SU-DHL-6 (cell line): ENCODE measurements around the gene STAM2.

Source experiments
- H2AFZ ChIP-seq: fragments of 200-600 bp; sonication (generic); 2 replicates; pipeline ENCODE4 v1.6.1; 2014; ENCODE audit warnings: low read depth, mild to moderate bottlenecking, moderate library complexity, mixed read lengths, antibody characterized with exemption, low read length; ENCODE audit not compliant: severe bottlenecking
- H3F3A ChIP-seq: fragments of 200-600 bp; shearing (Covaris generic); 2 replicates; pipeline ENCODE4 v1.6.0; 2016; ENCODE audit warnings: antibody characterized with exemption, mild to moderate bottlenecking; ENCODE audit not compliant: insufficient read depth
- H3K27ac ChIP-seq: fragments of 200-600 bp; sonication (generic); 2 replicates; pipeline ENCODE4 v1.5.1; 2016; ENCODE audit warnings: low read depth, mild to moderate bottlenecking, low read length, moderate library complexity, mixed read lengths
- H3K27me3 ChIP-seq: fragments of 200-600 bp; sonication (generic), shearing (Covaris generic); 2 replicates; pipeline ENCODE4 v1.6.0; 2014; ENCODE audit warnings: mild to moderate bottlenecking, low read length
- H3K36me3 ChIP-seq: fragments of 200-600 bp; sonication (generic); 2 replicates; pipeline ENCODE4 v1.6.1; 2014; ENCODE audit warnings: mild to moderate bottlenecking, low read length, mixed read lengths
- H3K4me2 ChIP-seq: fragments of 300-600, 200-600 bp; shearing (Covaris generic), sonication (generic); 2 replicates; pipeline ENCODE4 v1.6.0; 2014; ENCODE audit warnings: low read length, low read depth, mild to moderate bottlenecking; ENCODE audit not compliant: poor library complexity, severe bottlenecking
- H3K4me3 ChIP-seq: fragments of 200-600 bp; sonication (generic); 2 replicates; pipeline ENCODE4 v1.5.1; 2014; ENCODE audit warnings: antibody characterized with exemption, low read length, mild to moderate bottlenecking, mixed read lengths; ENCODE audit not compliant: insufficient read depth, poor library complexity, severe bottlenecking
- H3K79me2 ChIP-seq: fragments of 200-600 bp; sonication (generic); 2 replicates; pipeline ENCODE4 v1.6.1; 2014; ENCODE audit warnings: mild to moderate bottlenecking, low read length, moderate library complexity; ENCODE audit not compliant: insufficient read depth
- H3K9ac ChIP-seq: fragments of 200-600 bp; sonication (generic); 2 replicates; pipeline ENCODE4 v1.7.0; 2014; ENCODE audit warnings: mild to moderate bottlenecking, low read length
- H3K9me2 ChIP-seq: fragments of 200-600 bp; sonication (generic); replicated peaks from 2 replicates; pipeline ENCODE4 v1.6.1; 2014; ENCODE audit warnings: low read length; ENCODE audit not compliant: insufficient read depth
- H3K9me3 ChIP-seq: fragments of 200-600 bp; sonication (generic); 2 replicates; pipeline ENCODE4 v1.6.1; 2014; ENCODE audit warnings: low read length, mixed read lengths; ENCODE audit not compliant: insufficient read depth
- H4K20me1 ChIP-seq: fragments of 200-600 bp; sonication (generic); 2 replicates; pipeline ENCODE4 v1.6.1; 2014; ENCODE audit warnings: low read depth, mild to moderate bottlenecking, antibody characterized with exemption, low read length, moderate library complexity, mixed read lengths
- CTCF ChIP-seq: fragments of 200-600 bp; sonication (generic); IDR thresholded peaks from one replicate; pipeline ENCODE4 v1.5.1; 2017; ENCODE audit warnings: antibody characterized with exemption, mild to moderate bottlenecking, low read length, moderate library complexity; ENCODE audit not compliant: insufficient read depth, poor library complexity, severe bottlenecking
- EZH2phosphoT487 ChIP-seq: fragments of 200-600 bp; sonication (generic), shearing (Covaris generic); conservative IDR thresholded peaks from 2 replicates; pipeline ENCODE4 v1.6.1; 2018; ENCODE audit warnings: mild to moderate bottlenecking, antibody characterized with exemption, low read length, moderate library complexity, mixed read lengths

Gene STAM2

DNA sequence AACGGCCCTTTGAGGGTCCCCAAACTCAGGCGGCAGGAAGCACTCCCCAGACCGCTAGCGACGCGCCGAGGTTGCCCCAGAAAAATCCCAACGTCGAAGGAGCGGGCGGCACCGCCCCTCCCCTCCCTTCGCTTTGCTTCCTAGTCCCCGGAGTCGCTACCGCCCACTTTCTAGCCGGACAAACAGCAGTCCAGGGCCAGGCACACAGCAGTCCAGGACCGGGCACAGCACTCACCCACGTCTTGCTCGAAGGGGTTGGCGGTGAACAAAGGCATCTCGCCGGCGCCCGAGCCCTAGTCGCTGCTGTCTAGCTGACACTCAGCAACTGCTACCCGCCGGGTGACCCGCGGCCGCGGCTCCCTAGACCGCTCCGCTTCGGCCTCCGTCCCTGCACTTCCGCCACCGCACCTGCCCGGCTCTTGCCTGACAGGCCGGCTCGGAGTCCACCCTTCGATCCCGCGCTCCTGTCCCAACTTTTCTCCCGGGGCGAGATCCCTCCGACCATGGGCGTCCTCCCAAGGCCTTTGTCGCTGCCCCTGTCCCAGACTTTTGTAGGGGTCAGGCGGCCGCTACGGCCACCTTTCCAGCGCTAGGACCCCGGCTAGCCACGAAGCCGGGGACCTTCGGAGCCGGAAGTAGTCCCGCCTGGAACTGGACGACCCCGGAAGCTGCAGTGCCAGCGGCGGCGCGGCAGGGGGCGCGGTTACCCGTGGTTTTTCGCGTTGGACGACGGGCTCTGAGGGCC, at the start of gene STAM2:
STAM2 (minus strand) TSS at position 396 of the 745 bp plus-strand sequence; CDS start at position 275, 121 bp downstream.
- peaks cover 5% of the 10 kb centered on the region; the same call in 1 of the 2 replicates for H3F3A ChIP-seq
- H3K27me3 ChIP-seq: no peaks in the 10 kb centered on the region
- no peak for TF ChIP-seq EZH2phosphoT487
- peak; percentile 90 for TF ChIP-seq CTCF
- no peaks in the 10 kb centered on the region for H4K20me1 ChIP-seq
- H3K9me2 ChIP-seq: no peaks in the 10 kb centered on the region
- H3K9me3 ChIP-seq: no peaks in the 10 kb centered on the region
- H3K79me2 ChIP-seq: peaks cover 46% of the 10 kb centered on the region
- peak within 1 kb of the TSS; percentile 74 for H3K4me3 ChIP-seq
- H2AFZ ChIP-seq: peak within 1 kb of the TSS; percentile 100
- H3K27ac ChIP-seq: peak within 1 kb of the TSS; percentile 72
- no peaks in the 10 kb centered on the region for H3K36me3 ChIP-seq
- peak within 1 kb of the TSS; percentile 90 for H3K4me2 ChIP-seq
- H3K9ac ChIP-seq: peak within 1 kb of the TSS; percentile 81

- TF ChIP-seq CTCF (no peak), EZH2phosphoT487 (no peak)
- H3K9me2 ChIP-seq: no peaks in the 10 kb centered on the region; the same call in 1 of the 2 replicates
- no peak overlapping the region for H3K4me3 ChIP-seq
- H3K36me3 ChIP-seq: no peaks in the 10 kb centered on the region
- no peak overlapping the region for H3K9ac ChIP-seq
- H3K27ac ChIP-seq: no peak overlapping the region
- no peak overlapping the region for H2AFZ ChIP-seq
- no peaks in the 10 kb centered on the region for H3K9me3 ChIP-seq
- H3K79me2 ChIP-seq: no peaks in the 10 kb centered on the region
- no peaks in the 10 kb centered on the region for H4K20me1 ChIP-seq
- H3F3A ChIP-seq: no peaks in the 10 kb centered on the region
- H3K27me3 ChIP-seq: no peaks in the 10 kb centered on the region
- H3K4me2 ChIP-seq: no peak overlapping the region
Measured at GRCh38 chr2:152223977-152224376, 48.4 kb upstream of the STAM2 start.

DNA sequence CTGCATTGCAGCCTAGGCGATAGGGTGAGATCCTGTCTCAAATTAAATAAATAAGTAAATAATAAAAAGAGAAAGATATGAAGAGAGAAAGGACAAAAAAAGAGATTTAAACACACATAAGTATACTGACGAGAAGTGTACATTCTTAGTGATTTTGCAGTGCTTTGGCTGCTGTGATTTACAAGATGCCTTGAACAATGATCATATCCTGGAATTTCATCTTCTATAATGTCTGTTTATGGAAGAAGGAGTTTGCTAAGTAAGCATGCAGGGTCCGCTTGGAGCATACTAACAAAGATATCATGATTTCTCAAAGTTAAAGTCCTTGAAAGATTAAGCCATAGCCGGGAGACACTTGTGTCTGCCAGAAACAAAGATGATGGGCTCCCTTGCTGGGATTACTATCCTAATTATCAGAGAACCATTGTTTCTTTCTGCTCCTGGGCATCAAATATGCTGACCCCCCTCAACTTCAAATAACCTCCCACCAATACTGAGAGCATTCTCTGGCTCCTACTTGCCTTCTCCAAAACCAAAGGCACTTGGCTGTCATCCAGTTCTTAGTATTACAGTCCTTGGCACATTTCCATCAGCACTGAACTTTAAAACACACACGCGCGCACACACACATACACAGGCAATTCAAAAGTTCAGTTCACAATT, 47.5 kb upstream of the STAM2 start:
- Histone ChIP-seq H3F3A (no peaks in the 10 kb centered on the region), H3K9me3 (no peaks in the 10 kb centered on the region), H2AFZ (no peak overlapping the region), H3K4me2 (no peak overlapping the region), H4K20me1 (no peaks in the 10 kb centered on the region), H3K27ac (no peak overlapping the region), H3K27me3 (no peaks in the 10 kb centered on the region), H3K79me2 (no peaks in the 10 kb centered on the region), H3K9ac (no peak overlapping the region), H3K4me3 (no peak overlapping the region), H3K36me3 (no peaks in the 10 kb centered on the region), H3K9me2 (no peaks in the 10 kb centered on the region; the same call in 1 of the 2 replicates)
- TF ChIP-seq CTCF: no peak
- no peak for TF ChIP-seq EZH2phosphoT487
